GM21786 (cell line): Measurements from ENCODE around the gene RIMBP2.
"Not testable (repeated sequence)": the region's sequence is repeated elsewhere in the genome, so short reads cannot be mapped to it uniquely, and the experiment has no call there.

Source experiments
- ATAC-seq: cut with Tn5 transposase; IDR thresholded peaks from one replicate; pipeline ENCODE4 v1.9.1; 2021; ENCODE audit not compliant: unreplicated experiment

RIMBP2 gene

GRCh38 chr12:130715998-130716968, at the start of gene RIMBP2:
RIMBP2 (minus strand) TSS chr12:130716299; CDS start chr12:130479013, 237,286 bp downstream.
- no peak for ATAC-seq

- no peak for ATAC-seq
Observed at GRCh38 chr12:130765186-130765659, 49.1 kb upstream of the RIMBP2 start.

- no peak for ATAC-seq
Observed at GRCh38 chr12:130764475-130765185, 48.5 kb upstream of the RIMBP2 start.

DNA sequence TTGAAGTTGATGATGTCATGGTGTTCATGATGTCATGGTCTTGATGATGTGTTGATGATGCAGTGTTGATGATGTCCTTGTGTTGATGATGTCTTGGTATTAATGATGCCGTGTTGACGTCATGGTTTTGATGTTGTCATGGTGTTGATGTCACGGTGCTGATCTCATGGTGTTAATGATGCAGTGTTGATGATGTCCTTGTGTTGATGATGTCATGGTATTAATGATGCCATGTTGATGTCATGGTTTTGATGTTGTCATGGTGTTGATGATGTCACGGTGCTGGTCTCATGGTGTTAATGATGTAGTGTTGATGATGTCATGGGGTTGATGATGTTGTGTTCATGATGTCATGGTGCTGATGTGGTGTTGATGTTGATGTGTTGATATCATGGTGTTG, 48.0 kb upstream of the RIMBP2 start:
- ATAC-seq = no peak

DNA sequence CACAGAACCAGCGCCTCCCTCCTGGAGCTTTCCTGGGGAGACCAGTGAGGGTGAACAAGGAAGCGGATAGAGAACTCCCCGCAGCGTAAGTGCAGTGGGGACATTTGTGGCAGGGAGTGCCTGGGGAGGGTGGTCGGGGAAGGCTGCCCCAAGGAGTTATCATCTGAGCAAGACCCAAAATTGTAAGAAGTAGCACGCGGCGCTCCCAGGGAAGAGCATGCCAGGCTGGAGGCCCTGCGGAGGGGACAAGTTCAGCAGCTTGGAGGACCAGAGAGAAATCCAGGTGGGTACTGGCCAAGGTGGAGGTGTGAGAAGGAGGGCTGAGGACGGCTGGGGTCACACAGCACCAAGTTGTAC, 46.2 kb upstream of the RIMBP2 start:
- no peak for ATAC-seq

GRCh38 chr12:130761537-130762318, 45.6 kb upstream of the RIMBP2 start:
- no peak for ATAC-seq

- no peak for ATAC-seq
Observed at GRCh38 chr12:130754234-130754901, 38.3 kb upstream of the RIMBP2 start.

DNA sequence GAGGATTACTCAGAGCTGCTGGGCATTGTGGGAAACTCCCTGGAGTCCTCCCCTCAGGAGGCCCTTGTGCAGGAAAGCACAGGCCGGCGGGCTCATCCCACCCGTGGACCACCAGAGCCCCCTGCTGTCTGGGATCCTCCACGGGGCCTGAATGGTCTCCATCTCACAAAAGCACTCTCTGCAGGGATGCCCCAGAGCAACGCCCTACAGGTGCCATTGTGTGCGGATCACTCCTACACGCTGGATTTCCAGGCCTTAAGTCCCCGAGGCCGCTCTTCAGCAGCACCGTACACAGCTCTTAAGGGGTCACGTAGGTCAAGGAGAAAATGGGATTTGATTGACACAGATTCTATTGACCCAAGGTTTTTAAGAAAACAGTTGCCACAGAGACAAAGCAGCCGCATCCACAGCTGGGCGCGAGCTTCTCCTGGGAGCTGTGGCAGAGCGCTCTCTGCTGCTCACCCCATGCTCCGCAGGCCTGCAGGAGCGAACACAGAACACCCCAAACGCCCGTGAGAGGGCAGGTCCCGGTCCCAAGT, 36.7 kb upstream of the RIMBP2 start:
- no peak for ATAC-seq

DNA sequence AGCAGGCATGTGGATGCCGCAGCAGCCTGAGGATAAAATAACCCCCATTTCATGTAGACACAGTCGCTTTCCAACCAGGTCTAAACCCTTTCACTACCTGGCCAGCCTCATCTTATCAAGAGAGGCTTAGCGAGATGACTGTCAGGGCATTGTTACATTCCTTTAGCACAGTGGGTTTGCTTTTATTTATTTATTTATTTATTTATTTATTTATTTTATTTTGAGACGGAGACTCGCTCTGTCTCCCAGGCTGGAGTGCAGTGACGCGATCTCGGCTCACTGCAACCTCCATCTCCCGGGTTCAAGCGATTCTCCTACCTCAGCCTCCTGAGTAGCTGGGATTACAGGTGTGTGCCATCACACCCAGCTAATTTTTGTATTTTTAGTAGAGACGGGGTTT, 35.9 kb upstream of the RIMBP2 start:
- ATAC-seq = not testable (repeated sequence)

DNA sequence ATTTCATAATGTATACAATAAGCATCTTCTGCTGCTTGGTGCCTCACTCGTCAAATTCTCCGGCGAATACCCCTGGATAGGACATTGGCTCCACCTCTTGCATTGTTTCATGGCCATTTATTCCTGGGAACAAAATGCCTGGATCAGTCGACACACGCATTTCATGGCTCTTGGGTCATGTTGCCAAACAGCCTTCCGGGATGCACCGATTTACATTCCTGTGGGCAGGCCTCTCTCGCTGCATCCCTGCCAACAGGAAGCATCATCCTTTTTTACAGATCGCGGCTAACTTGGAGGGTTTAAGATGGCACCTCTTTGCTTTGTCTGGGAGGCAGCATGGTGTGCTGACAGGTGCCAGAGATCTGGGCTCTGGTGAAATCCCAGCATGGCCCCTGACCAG, 32.7 kb upstream of the RIMBP2 start:
- no peak for ATAC-seq

- ATAC-seq = peak; percentile 96
Observed at GRCh38 chr12:130747867-130748740, 32.0 kb upstream of the RIMBP2 start.

DNA sequence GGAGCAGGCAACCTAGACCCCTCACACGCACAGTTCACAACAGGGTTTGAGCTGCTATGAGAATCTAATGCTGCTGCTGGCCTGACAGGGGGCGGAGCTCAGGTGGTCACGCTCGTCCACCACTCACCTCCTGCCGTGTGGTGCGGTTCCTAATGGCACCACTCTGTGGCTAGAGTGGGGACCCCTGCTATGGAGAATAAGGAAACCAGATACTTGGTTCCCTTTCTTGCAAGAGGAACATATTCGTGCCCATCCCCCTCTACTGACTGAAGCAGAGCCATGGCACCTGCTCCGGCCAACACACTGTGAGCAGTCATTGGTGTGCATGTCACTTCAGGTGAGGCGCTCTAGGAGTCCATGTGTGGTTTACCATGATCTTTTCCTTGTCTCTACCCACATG, 30.4 kb upstream of the RIMBP2 start:
- no peak for ATAC-seq

DNA sequence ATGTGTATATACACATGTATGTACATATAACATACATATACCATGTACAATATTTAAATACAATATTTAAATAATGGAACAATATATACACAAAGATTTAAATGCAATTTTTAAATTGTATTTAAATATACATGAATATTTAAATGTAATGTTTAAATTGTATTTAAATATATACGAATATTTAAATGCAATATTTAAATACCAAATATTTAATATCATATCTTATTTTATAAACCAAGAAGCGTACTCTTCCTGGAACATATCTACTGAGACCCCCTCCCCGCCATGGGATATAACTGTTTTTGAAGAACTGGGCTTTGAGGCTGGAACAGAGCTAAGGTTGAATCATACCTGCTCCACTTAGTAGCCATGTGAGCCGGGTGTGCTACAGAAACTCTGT, 29.8 kb upstream of the RIMBP2 start:
- no peak for ATAC-seq

DNA sequence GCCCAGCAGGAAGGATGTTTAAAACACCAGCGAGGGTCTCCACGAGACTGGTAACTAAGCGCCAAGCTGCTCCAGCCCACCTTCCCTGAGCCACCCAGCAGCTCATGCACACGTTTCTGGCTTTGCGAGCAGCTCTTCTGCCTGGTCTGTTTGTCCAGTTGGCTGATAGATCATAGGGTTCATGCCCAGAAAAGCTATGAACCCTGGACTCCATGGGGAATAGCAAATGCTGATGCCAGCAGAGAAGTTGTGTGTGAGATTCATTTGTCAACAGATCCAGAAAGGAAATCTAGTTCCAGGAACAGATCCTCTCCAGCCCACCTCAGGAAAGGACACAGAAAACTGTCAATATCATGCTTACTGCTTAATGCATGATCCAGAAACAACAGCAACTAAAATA, 28.2 kb upstream of the RIMBP2 start:
- no peak for ATAC-seq

DNA sequence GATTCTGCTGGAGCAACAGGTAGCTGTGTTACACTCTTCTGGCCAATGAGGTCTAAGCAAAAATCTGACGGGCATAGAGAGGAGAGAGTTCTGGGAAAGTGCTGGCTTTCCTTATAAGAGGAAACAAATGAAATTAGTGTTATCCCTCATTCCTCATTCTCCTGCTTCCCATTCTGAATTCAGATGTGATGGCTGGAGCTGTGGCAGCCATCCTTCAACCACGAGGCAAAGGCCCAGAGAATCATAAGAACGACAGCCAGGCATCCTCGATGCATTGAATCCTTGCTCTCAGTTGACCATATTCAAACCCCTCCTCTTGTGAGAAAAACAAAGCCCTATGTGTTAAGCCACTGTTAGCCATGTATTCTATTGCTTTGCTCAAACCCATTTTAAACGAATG, 27.5 kb upstream of the RIMBP2 start:
- no peak for ATAC-seq

GRCh38 chr12:130743176-130743575, 27.1 kb upstream of the RIMBP2 start:
- ATAC-seq = no peak

GRCh38 chr12:130742716-130743115, 26.6 kb upstream of the RIMBP2 start:
- ATAC-seq = no peak

DNA sequence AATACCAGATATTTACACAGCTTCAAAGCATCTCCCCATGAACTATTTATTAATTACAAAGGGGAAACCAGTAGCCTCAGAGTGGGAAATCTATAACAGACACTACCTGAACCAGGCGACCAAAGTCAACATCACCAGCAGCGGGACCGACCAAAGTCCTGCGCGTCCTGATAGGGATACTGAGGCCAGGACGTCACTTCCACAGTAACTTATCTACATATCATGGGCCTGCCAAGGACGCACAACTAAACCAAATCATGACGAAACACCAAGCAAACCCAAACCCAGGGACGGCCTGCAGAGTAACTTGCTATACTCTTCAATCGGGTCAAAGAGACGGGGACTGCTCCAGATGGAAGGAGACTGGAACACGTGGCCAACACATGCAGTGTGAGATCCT, 26.0 kb upstream of the RIMBP2 start:
- no peak for ATAC-seq

DNA sequence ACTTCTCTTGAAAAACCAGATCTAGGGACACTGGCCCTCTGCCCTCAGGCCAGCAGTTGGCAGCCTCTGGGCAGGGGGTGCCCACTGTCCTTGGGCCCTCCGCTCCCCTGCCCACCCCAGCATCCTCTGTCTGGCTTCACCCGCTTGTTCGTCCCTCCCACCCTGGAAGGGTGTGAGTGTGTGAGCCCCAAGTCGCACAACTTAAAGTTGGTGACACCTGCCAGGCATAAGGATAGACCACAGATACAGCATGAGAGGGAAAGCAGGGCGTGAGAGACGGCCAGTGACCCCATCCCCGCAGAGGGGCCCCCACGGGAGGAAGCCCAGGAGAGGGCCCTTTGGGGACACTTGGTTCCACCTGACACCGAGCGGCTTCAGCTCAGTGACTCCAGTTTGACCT, 23.5 kb upstream of the RIMBP2 start:
- ATAC-seq = no peak
